ENCODE data around the gene OGFRL1. TPM values are rescaled to one million over a fixed set of nuclear protein-coding genes. Genes with fewer than 3 reads are reported as not detected.

The OGFRL1 gene
- total and polyA plus RNA-seq, 9 of the 15 experiments (the other 6 are each of a cell fraction or from before 2014, with no cell fraction given), result 0.01 to 0.07 (median 0.03) TPM

DNA sequence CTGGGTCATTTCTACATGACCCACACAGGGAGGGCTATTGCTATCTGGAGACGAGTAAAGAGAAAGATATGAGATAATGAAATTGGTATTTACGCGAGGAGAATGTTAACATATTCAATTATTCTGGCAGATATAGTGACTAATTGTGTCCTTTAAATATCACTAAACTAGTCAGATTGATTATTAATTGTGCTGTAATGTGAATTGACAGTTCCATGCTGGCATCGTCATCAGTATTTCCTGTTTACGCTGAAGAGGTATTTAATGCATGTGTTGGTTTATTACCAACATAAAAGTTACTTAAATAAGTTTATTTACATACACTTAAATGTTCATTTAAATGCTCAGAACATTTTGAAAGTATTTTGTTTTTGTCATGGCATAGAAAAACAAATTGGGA lies 35.7 kb upstream of the OGFRL1 start (continued):
- TF ChIP-seq, protein P1, sequence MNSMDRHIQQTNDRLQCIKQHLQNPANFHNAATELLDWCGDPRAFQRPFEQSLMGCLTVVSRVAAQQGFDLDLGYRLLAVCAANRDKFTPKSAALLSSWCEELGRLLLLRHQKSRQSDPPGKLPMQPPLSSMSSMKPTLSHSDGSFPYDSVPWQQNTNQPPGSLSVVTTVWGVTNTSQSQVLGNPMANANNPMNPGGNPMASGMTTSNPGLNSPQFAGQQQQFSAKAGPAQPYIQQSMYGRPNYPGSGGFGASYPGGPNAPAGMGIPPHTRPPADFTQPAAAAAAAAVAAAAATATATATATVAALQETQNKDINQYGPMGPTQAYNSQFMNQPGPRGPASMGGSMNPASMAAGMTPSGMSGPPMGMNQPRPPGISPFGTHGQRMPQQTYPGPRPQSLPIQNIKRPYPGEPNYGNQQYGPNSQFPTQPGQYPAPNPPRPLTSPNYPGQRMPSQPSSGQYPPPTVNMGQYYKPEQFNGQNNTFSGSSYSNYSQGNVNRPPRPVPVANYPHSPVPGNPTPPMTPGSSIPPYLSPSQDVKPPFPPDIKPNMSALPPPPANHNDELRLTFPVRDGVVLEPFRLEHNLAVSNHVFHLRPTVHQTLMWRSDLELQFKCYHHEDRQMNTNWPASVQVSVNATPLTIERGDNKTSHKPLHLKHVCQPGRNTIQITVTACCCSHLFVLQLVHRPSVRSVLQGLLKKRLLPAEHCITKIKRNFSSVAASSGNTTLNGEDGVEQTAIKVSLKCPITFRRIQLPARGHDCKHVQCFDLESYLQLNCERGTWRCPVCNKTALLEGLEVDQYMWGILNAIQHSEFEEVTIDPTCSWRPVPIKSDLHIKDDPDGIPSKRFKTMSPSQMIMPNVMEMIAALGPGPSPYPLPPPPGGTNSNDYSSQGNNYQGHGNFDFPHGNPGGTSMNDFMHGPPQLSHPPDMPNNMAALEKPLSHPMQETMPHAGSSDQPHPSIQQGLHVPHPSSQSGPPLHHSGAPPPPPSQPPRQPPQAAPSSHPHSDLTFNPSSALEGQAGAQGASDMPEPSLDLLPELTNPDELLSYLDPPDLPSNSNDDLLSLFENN (IDR thresholded peaks at IDR 0.05; ENCODE audit: low read depth in 2 of 2, low read length in 2 of 2), result no peak
- TF ChIP-seq ZNF644 (tag; IDR thresholded peaks at IDR 0.05; ENCODE audit: low read depth), result no peak

- no peak for FAIRE-seq
- Histone ChIP-seq H2AFZ (ENCODE audit: low read depth, low read length) (no peak overlapping the region), H3K4me1 (replicated peaks in 1 of 2; ENCODE audit: control insufficient read depth in 2 of 2, insufficient read depth in 2 of 2, low read length in 2 of 2) (no peaks in the 10 kb centered on the region), H3K4me3 (no peak overlapping the region), H4K20me1 (replicated peaks; ENCODE audit: control insufficient read depth, insufficient read depth, low read length) (no peaks in the 10 kb centered on the region), H3K36me3 (ENCODE audit: control insufficient read depth, insufficient read depth, low read length) (no peaks in the 10 kb centered on the region), H3K9me1 (ENCODE audit: control insufficient read depth, insufficient read depth, low read length) (no peaks in the 10 kb centered on the region), H3K79me2 (ENCODE audit: control insufficient read depth, insufficient read depth, low read length) (no peaks in the 10 kb centered on the region), H3K9ac (ENCODE audit: insufficient read depth in 1 of 2, low read depth in 2 of 2, low read length in 2 of 2) (no peak overlapping the region), H3K27me3 (ENCODE audit: control insufficient read depth in 2 of 2, insufficient read depth in 2 of 2, low read length in 2 of 2) (no peaks in the 10 kb centered on the region), H3K4me2 (ENCODE audit: insufficient read depth, low read length) (no peak overlapping the region), H3K9me3 (replicated peaks; ENCODE audit: control insufficient read depth, insufficient read depth, low read depth, low read length) (no peaks in the 10 kb centered on the region), H3K27ac (ENCODE audit: extremely low read depth, low read depth, low read length) (no peak overlapping the region)
- no peak for DNase-seq (ENCODE audit: extremely low read depth in 1 of 4, low spot score in 3 of 4)
- intact Hi-C loops (cut with micrococcal nuclease) (no loop called here), in situ Hi-C loops (cut with MboI) (no loop called here)
- BruUV-seq (replicated peaks), result no TSS peak
- ATAC-seq, result no peak
- POLR2A ChIA-PET, result no interaction called here
- 0% methylated on average over 3 of the region's 3 CpGs for WGBS (ENCODE audit: insufficient coverage, low coverage, missing lambda C conversion rate)
- CTCF ChIA-PET (ENCODE audit: low intra/inter-chr PET ratio), result no interaction called here
- no peak for TF ChIP-seq ZNF780A (CRISPR knock-in tag; IDR thresholded peaks at IDR 0.05)
- no peak for TF ChIP-seq ARID3A (IDR thresholded peaks at IDR 0.05; ENCODE audit: borderline replicate concordance, low read depth, low read length)
- no peak for TF ChIP-seq TAL1 (IDR thresholded peaks at IDR 0.05)
- TF ChIP-seq RBM39 (optimal IDR thresholded peaks at IDR 0.05; ENCODE audit: low read depth, low read length), result no peak
- TF ChIP-seq, protein P2, sequence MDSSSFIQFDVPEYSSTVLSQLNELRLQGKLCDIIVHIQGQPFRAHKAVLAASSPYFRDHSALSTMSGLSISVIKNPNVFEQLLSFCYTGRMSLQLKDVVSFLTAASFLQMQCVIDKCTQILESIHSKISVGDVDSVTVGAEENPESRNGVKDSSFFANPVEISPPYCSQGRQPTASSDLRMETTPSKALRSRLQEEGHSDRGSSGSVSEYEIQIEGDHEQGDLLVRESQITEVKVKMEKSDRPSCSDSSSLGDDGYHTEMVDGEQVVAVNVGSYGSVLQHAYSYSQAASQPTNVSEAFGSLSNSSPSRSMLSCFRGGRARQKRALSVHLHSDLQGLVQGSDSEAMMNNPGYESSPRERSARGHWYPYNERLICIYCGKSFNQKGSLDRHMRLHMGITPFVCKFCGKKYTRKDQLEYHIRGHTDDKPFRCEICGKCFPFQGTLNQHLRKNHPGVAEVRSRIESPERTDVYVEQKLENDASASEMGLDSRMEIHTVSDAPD (CRISPR knock-in tag; IDR thresholded peaks at IDR 0.05), result no peak
- no peak for TF ChIP-seq ETV6 (IDR thresholded peaks at IDR 0.05; ENCODE audit: borderline replicate concordance in 1 of 2, low read depth in 2 of 2, low read length in 1 of 2)
- no peak for TF ChIP-seq ETV6 (CRISPR knock-in tag; IDR thresholded peaks at IDR 0.05; ENCODE audit: borderline replicate concordance)
- TF ChIP-seq ZNF143 (CRISPR knock-in tag; IDR thresholded peaks at IDR 0.05), result no peak
- no peak for TF ChIP-seq TEAD2 (tag; IDR thresholded peaks at IDR 0.05)
- TF ChIP-seq WHSC1 (IDR thresholded peaks at IDR 0.05; ENCODE audit: low read length), result no peak
- no peak for TF ChIP-seq SMARCB1 (IDR thresholded peaks at IDR 0.05; ENCODE audit: insufficient read length, low read depth)
- TF ChIP-seq CCAR2 (IDR thresholded peaks at IDR 0.05; ENCODE audit: low read depth, low read length), result no peak
- TF ChIP-seq PHF21A (IDR thresholded peaks at IDR 0.05; ENCODE audit: borderline replicate concordance, low read depth), result no peak
- TF ChIP-seq MEIS2 (IDR thresholded peaks at IDR 0.05; ENCODE audit: partially characterized antibody), result no peak
- no peak for TF ChIP-seq C11orf30 (IDR thresholded peaks at IDR 0.05; ENCODE audit: low read depth)
Observed at GRCh38 chr6:71254323-71254722, 34.3 kb upstream of the OGFRL1 start.
